Transverse colon (tissue), 4 donors: ENCODE measurements around the gene ZNF783. TPM values are rescaled to one million over a fixed set of nuclear protein-coding genes. Genes with fewer than 3 reads are reported as not detected.
"Not testable (repeated sequence)": the region's sequence is repeated elsewhere in the genome, so short reads cannot be mapped to it uniquely, and the experiment has no call there.

Source experiments
- DNase-seq: peaks from one replicate; pipeline ENCODE4 v3.0.0-alpha.2; 2019
- H3K27ac ChIP-seq, 4 donors: fragments of 200-600 bp; sonication (generic); 2 replicates each; pipeline ENCODE4 v1.5.1; 2016 to 2018; ENCODE audit warnings: inconsistent platforms in 4 of 4
- H3K27me3 ChIP-seq: fragments of 200-600 bp; sonication (generic); 2 replicates; pipeline ENCODE4 v1.5.1; 2017; ENCODE audit warnings: inconsistent platforms
- H3K36me3 ChIP-seq, 4 donors: fragments of 200-600 bp; sonication (generic); 2 replicates each; pipeline ENCODE4 v1.5.1; 2017 to 2019; ENCODE audit warnings: inconsistent platforms in 4 of 4
- H3K4me1 ChIP-seq, 4 donors: fragments of 200-600 bp; sonication (generic); 2 replicates each; pipeline ENCODE4 v1.5.1; 2017 to 2020; ENCODE audit warnings: inconsistent platforms in 4 of 4
- H3K4me3 ChIP-seq, 4 donors: fragments of 200-600 bp; sonication (generic); 1 replicate in 1 of 4; 2 replicates in 3 of 4; pipeline versions ENCODE4 v1.5.1 to v1.6.1; 2017 to 2019; ENCODE audit warnings: inconsistent platforms in 4 of 4
- H3K9me3 ChIP-seq, 2 donors: fragments of 200-600 bp; sonication (generic); 2 replicates each; pipeline ENCODE4 v1.5.1; 2017 to 2019; ENCODE audit warnings: inconsistent platforms in 2 of 2
- CTCF ChIP-seq, 5 experiments: fragments of 200-600 bp in 3 of 5; fragments of 450-650 bp in 2 of 5; sonication (generic) in 3 of 5; IDR thresholded peaks; 1 replicate in 2 of 5; 2 replicates in 3 of 5; pipeline ENCODE4 v1.5.1; 2016 to 2017; ENCODE audit warnings: antibody characterized with exemption in 5 of 5, inconsistent platforms in 3 of 5, mild to moderate bottlenecking in 2 of 5, moderate library complexity in 1 of 5
- EP300 ChIP-seq: sonication (generic); formaldehyde crosslinking; IDR thresholded peaks from one replicate; pipeline ENCODE4 v1.6.1; 2017; ENCODE audit warnings: antibody characterized with exemption, low read depth
- POLR2A ChIP-seq: fragments of 450-650 bp; IDR thresholded peaks from one replicate; pipeline ENCODE4 v1.6.1; 2016; ENCODE audit warnings: antibody characterized with exemption, mild to moderate bottlenecking, moderate library complexity
- POLR2AphosphoS5 ChIP-seq, 3 donors: sonication (generic); formaldehyde crosslinking; IDR thresholded peaks; one replicate each; pipeline ENCODE4 v1.6.1; 2016; ENCODE audit warnings: antibody characterized with exemption in 3 of 3
- WGBS, 2 donors: methylation state at CpG; one replicate each; pipeline ENCODE4 v1.1.5; 2018; ENCODE audit warnings: low coverage in 1 of 2; 5-methylcytosine and 5-hydroxymethylcytosine counted together
- in situ Hi-C, 4 donors: fragments of 200-750 bp; cut with MboI; loops; one replicate each; pipeline versions ENCODE4 v1.15.0 to v1.15.1; 2017; ENCODE audit warnings: low sequenced_read_pairs in 3 of 4, low pct_ligation_motif_present in 1 of 4, low pct_unique_long_range_greater_than_20kb in 1 of 4
- intact Hi-C: fragments of 100-400 bp; cut with DNase I; formaldehyde crosslinking; loops from one replicate; pipeline ENCODE4 v1.15.1; 2023; ENCODE audit warnings: low total_unique reads
- total RNA-seq, 4 donors: library from RNA; depleted of rRNA; stranded (reverse); fragments of >200 nt; gene quantifications; one replicate each; pipeline ENCODE4 v1.1.0, GENCODE V29; 2016

Gene ZNF783
- total RNA-seq, 4 donors from 2014 or later: 9.0 to 28.7 (median 17.9) TPM

GRCh38 chr7:149267733-149268132 is 5.7 kb downstream of the ZNF783 start:
- TF ChIP-seq CTCF (IDR thresholded peaks at IDR 0.05) (no peak), EP300 (no peak), POLR2AphosphoS5 (IDR thresholded peaks at IDR 0.05) (no peak), POLR2A (no peak)
- Histone ChIP-seq H3K36me3 (peaks cover 0 to 32% (median 8%) of the 10 kb centered on the region in 4 donors), H3K4me1 (peaks cover 3 to 12% (median 3%) of the 10 kb centered on the region in 4 donors), H3K27ac (no peak overlapping the region), H3K4me3 (no peak overlapping the region), H3K9me3 (no peaks in the 10 kb centered on the region), H3K27me3 (no peaks in the 10 kb centered on the region)
- in situ Hi-C loops: no loop called here
- no peak for DNase-seq
- intact Hi-C loops: no loop called here
- WGBS, 2 donors: 90 to 96% methylated on average over 2 to 8 of the region's 8 CpGs

DNA sequence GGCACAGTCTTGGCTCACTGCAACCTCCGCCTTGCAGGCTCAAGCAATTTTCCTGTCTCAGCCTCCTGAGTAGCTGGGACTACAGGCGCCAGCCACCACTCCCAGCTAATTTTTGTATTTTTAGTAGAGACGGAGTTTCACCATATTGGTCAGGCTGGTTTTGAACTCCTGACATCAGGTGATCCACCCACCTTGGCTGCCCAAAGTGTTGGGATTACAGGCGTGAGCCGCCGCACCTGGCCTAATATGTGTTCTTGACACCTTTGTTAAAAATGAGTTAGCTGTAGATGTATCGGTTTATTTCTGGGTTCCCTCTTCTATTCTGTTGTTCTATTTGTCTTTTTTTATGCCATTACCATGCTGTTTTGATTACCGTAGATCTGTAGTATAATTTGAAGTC is 12.4 kb downstream of the ZNF783 start:
- H3K27ac ChIP-seq, H3K4me3 ChIP-seq, H3K9me3 ChIP-seq, H3K27me3 ChIP-seq, DNase-seq, intact Hi-C loops, H3K4me1 ChIP-seq, in situ Hi-C loops: not testable (repeated sequence)
- peaks cover 0 to 35% (median 5%) of the 10 kb centered on the region in 4 donors for H3K36me3 ChIP-seq
- WGBS, 2 donors: 98 to 100% methylated on average over 4 to 8 of the region's 8 CpGs

DNA sequence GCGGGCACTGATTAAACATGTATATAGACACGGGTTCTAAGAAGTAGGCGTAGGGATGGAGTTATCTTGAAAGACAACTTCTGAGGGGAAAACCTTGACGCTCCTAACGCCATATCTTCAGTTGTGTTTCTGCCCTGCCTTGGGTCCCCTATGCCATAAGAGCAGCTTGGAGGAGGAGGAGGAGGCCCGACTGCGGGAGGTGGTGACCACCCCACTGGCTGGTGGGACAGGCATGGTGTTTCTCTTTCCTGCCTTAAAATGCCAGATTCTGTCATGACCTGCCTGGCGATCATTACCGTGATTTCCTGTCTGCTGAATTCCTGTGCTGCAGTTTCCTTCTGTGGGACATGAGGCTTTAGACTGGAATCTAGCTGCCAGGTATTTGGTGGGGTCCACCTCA is 15.9 kb downstream of the ZNF783 start:
- intact Hi-C loops (no loop called here), in situ Hi-C loops (no loop called here)
- DNase-seq: no peak
- H3K27ac ChIP-seq: no peak overlapping the region
- no peaks in the 10 kb centered on the region for H3K4me1 ChIP-seq
- no peak overlapping the region for H3K4me3 ChIP-seq
- TF ChIP-seq EP300: no peak
- TF ChIP-seq CTCF (IDR thresholded peaks at IDR 0.05): no peak
- TF ChIP-seq POLR2A: no peak
- TF ChIP-seq POLR2AphosphoS5 (IDR thresholded peaks at IDR 0.05): no peak
- H3K36me3 ChIP-seq: peaks cover 0 to 37% (median 0%) of the 10 kb centered on the region in 4 donors
- 91 to 98% methylated on average over 5 to 9 of the region's 9 CpGs for WGBS, 2 donors
- H3K9me3 ChIP-seq: no peaks in the 10 kb centered on the region
- H3K27me3 ChIP-seq: no peaks in the 10 kb centered on the region

- 40 to 91% methylated on average over 1 to 11 of the region's 11 CpGs for WGBS, 2 donors
- Histone ChIP-seq H3K27ac (no peak overlapping the region), H3K36me3 (peaks cover 0 to 35% (median 0%) of the 10 kb centered on the region in 4 donors), H3K4me1 (no peaks in the 10 kb centered on the region), H3K4me3 (no peak overlapping the region), H3K9me3 (no peaks in the 10 kb centered on the region), H3K27me3 (no peaks in the 10 kb centered on the region)
- DNase-seq: no peak
- intact Hi-C loops: no loop called here
- TF ChIP-seq POLR2A (no peak), POLR2AphosphoS5 (IDR thresholded peaks at IDR 0.05) (no peak), CTCF (IDR thresholded peaks at IDR 0.05) (no peak), EP300 (no peak)
- in situ Hi-C loops: no loop called here
Observed at GRCh38 chr7:149278396-149278795, 16.4 kb downstream of the ZNF783 start.

DNA sequence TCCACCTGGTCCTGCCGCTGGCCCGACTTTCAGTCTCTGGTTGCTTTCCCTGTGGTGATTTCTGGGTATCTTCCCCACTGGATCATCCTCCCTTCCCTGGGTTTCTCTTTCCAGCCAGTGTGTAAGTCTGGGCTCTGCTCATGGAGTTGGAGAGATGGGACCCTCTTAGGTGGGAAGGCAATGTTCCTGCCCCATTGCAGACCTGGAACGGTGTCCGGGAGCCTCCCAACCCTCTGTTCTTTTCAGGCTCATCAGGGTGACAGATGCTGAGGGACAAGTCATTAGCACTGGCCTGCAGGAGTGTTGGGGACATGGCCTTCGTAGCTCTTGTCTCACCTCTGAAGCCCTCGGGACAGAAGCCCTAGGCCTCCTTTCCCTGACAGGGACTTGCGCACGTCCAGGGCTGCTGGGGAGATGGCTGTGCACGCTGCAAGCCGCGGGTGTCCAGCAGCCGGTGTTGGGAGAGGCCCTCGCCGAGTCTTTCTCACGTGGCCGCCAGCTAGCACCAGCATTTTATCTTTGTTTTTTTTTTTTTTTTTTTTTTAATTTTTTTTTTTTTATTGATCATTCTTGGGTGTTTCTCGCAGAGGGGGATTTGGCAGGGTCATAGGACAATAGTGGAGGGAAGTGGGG is 17.2 kb downstream of the ZNF783 start:
- in situ Hi-C loops: no loop called here
- H3K9me3 ChIP-seq: no peaks in the 10 kb centered on the region
- peaks cover 0 to 31% (median 0%) of the 10 kb centered on the region in 4 donors for H3K36me3 ChIP-seq
- H3K27ac ChIP-seq: no peak overlapping the region
- no peak overlapping the region for H3K4me3 ChIP-seq
- peaks cover 0 to 2% (median 0%) of the 10 kb centered on the region in 4 donors for H3K4me1 ChIP-seq
- no peak for DNase-seq
- TF ChIP-seq POLR2A (no peak), POLR2AphosphoS5 (IDR thresholded peaks at IDR 0.05) (no peak), EP300 (no peak), CTCF (IDR thresholded peaks at IDR 0.05) (no peak)
- no peaks in the 10 kb centered on the region for H3K27me3 ChIP-seq
- WGBS, 2 donors: 93 to 94% methylated on average over 11 to 17 of the region's 17 CpGs
- intact Hi-C loops: no loop called here
